OCI-LY1 (cell line): Measurements from ENCODE around the gene FGF3.

Experiments
- H2AFZ ChIP-seq: fragments of 200-600 bp; sonication (generic), shearing (Covaris generic); 2 replicates; pipeline ENCODE4 v1.6.0; 2014; ENCODE audit warnings: antibody characterized with exemption, mild to moderate bottlenecking, low read length
- H3F3A ChIP-seq: fragments of 200-600 bp; sonication (generic), shearing (Covaris generic); 2 replicates; pipeline ENCODE4 v1.6.0; 2014; ENCODE audit warnings: mild to moderate bottlenecking, antibody characterized with exemption, low read length, moderate library complexity; ENCODE audit not compliant: insufficient read depth
- H3K27ac ChIP-seq: fragments of 200-600 bp; sonication (generic); 2 replicates; pipeline ENCODE4 v1.5.1; 2014; ENCODE audit warnings: low read length, mixed run types, mild to moderate bottlenecking, low read depth; ENCODE audit not compliant: poor library complexity, severe bottlenecking
- H3K27me3 ChIP-seq: fragments of 200-600 bp; sonication (generic); 2 replicates; pipeline ENCODE4 v1.6.0; 2014; ENCODE audit warnings: antibody characterized with exemption, mild to moderate bottlenecking, low read length, moderate library complexity; ENCODE audit not compliant: insufficient read depth
- H3K36me3 ChIP-seq: fragments of 200-600 bp; sonication (generic); 2 replicates; pipeline ENCODE4 v1.6.1; 2014; ENCODE audit warnings: mild to moderate bottlenecking, antibody characterized with exemption, low read length, moderate library complexity, mixed read lengths; ENCODE audit not compliant: insufficient read depth
- H3K4me1 ChIP-seq: fragments of 200-600 bp; sonication (generic); 2 replicates; pipeline ENCODE4 v1.5.1; 2014; ENCODE audit warnings: mild to moderate bottlenecking, low read length, moderate library complexity; ENCODE audit not compliant: insufficient read depth, severe bottlenecking
- H3K4me2 ChIP-seq: fragments of 200-600 bp; sonication (generic), shearing (Covaris generic); 2 replicates; pipeline ENCODE4 v1.6.1; 2014; ENCODE audit warnings: low read length
- H3K4me3 ChIP-seq: fragments of 200-600 bp; sonication (generic); 2 replicates; pipeline ENCODE4 v1.5.1; 2014; ENCODE audit warnings: low read length, low read depth, mild to moderate bottlenecking, mixed read lengths; ENCODE audit not compliant: poor library complexity, severe bottlenecking
- H3K79me2 ChIP-seq: fragments of 200-600 bp; shearing (Covaris generic); 2 replicates; pipeline ENCODE4 v1.6.1; 2016; ENCODE audit warnings: mixed run types, low read length, mixed read lengths; ENCODE audit not compliant: insufficient read depth
- H3K9ac ChIP-seq: fragments of 200-600 bp; sonication (generic), shearing (Covaris generic); 2 replicates; pipeline ENCODE4 v1.6.1; 2014; ENCODE audit warnings: mild to moderate bottlenecking, low read length, mixed read lengths
- H3K9me2 ChIP-seq: fragments of 200-600 bp; sonication (generic), shearing (Covaris generic); 2 replicates; pipeline ENCODE4 v1.6.1; 2014; ENCODE audit warnings: low read depth, mild to moderate bottlenecking, low read length, mixed read lengths
- H3K9me3 ChIP-seq: fragments of 200-600 bp; shearing (Covaris generic); 2 replicates; pipeline ENCODE4 v1.6.1; 2014; ENCODE audit warnings: low read length, mixed read lengths
- H4K20me1 ChIP-seq: fragments of 200-600 bp; sonication (generic), shearing (Covaris generic); 2 replicates; pipeline ENCODE4 v1.6.0; 2016; ENCODE audit warnings: mild to moderate bottlenecking, low read length; ENCODE audit not compliant: insufficient read depth
- CTCF ChIP-seq: fragments of 200-600 bp; sonication (generic), shearing (Covaris generic); IDR thresholded peaks from 2 replicates; pipeline ENCODE4 v1.5.1; 2017; ENCODE audit warnings: mild to moderate bottlenecking, antibody characterized with exemption, low read length, moderate library complexity, mixed read lengths
- EZH2 ChIP-seq: fragments of 200-600 bp; sonication (generic), shearing (Covaris generic); IDR thresholded peaks from 2 replicates; pipeline ENCODE4 v1.8.0; 2017; ENCODE audit warnings: borderline replicate concordance, mixed run types, mild to moderate bottlenecking, antibody characterized with exemption, low read length, moderate library complexity, mixed read lengths

FGF3 gene

GRCh38 chr11:69844396-69844795 lies 25.2 kb upstream of the FGF3 start:
- no peaks in the 10 kb centered on the region for H3K9me3 ChIP-seq
- H4K20me1 ChIP-seq, result no peaks in the 10 kb centered on the region
- no peaks in the 10 kb centered on the region for H3F3A ChIP-seq
- no peaks in the 10 kb centered on the region for H3K27me3 ChIP-seq
- no peaks in the 10 kb centered on the region for H3K4me1 ChIP-seq
- H3K36me3 ChIP-seq, result no peaks in the 10 kb centered on the region
- H3K9ac ChIP-seq, result no peak overlapping the region
- H3K4me3 ChIP-seq, result no peak overlapping the region
- TF ChIP-seq CTCF, result no peak
- H3K79me2 ChIP-seq, result no peaks in the 10 kb centered on the region
- no peak overlapping the region for H3K27ac ChIP-seq
- no peak overlapping the region for H2AFZ ChIP-seq
- H3K9me2 ChIP-seq, result no peaks in the 10 kb centered on the region
- no peak overlapping the region for H3K4me2 ChIP-seq

- no peaks in the 10 kb centered on the region for H3K79me2 ChIP-seq
- H3K27me3 ChIP-seq, result no peaks in the 10 kb centered on the region
- no peak overlapping the region for H3K27ac ChIP-seq
- no peak overlapping the region for H3K9ac ChIP-seq
- no peaks in the 10 kb centered on the region for H3F3A ChIP-seq
- no peaks in the 10 kb centered on the region for H3K9me3 ChIP-seq
- H2AFZ ChIP-seq, result no peak overlapping the region
- TF ChIP-seq EZH2 (no peak), CTCF (no peak)
- H3K4me2 ChIP-seq, result no peak overlapping the region
- no peaks in the 10 kb centered on the region for H3K9me2 ChIP-seq
- H3K4me1 ChIP-seq, result no peaks in the 10 kb centered on the region
- H3K36me3 ChIP-seq, result no peaks in the 10 kb centered on the region
- no peak overlapping the region for H3K4me3 ChIP-seq
- H4K20me1 ChIP-seq, result no peaks in the 10 kb centered on the region
These were observed 24.3 kb upstream of the FGF3 start for GRCh38 chr11:69843529-69843921.

- no peaks in the 10 kb centered on the region for H3K36me3 ChIP-seq
- H3K4me2 ChIP-seq, result no peak overlapping the region
- H2AFZ ChIP-seq, result no peak overlapping the region
- no peaks in the 10 kb centered on the region for H3K9me3 ChIP-seq
- TF ChIP-seq CTCF (no peak), EZH2 (no peak)
- H4K20me1 ChIP-seq, result no peaks in the 10 kb centered on the region
- H3K79me2 ChIP-seq, result no peaks in the 10 kb centered on the region
- no peaks in the 10 kb centered on the region for H3F3A ChIP-seq
- no peak overlapping the region for H3K27ac ChIP-seq
- no peak overlapping the region for H3K9ac ChIP-seq
- H3K4me1 ChIP-seq, result no peaks in the 10 kb centered on the region
- no peaks in the 10 kb centered on the region for H3K27me3 ChIP-seq
- no peaks in the 10 kb centered on the region for H3K9me2 ChIP-seq
- H3K4me3 ChIP-seq, result no peak overlapping the region
These were observed 23.7 kb upstream of the FGF3 start for GRCh38 chr11:69842746-69843528.
